Lower lobe of right lung (tissue), 2 donors: ENCODE measurements around the gene MTMR8. TPM values are rescaled to one million over a fixed set of nuclear protein-coding genes. Genes with fewer than 3 reads are reported as not detected.

ENCODE experiments used
- ATAC-seq, 2 donors: fragments of 200-7000 bp; cut with Tn5 transposase; one replicate each; pipeline ENCODE4 v1.9.1; 2020 to 2022; ENCODE audit warnings: mild to moderate bottlenecking in 2 of 2, moderate library complexity in 2 of 2
- DNase-seq: peaks from one replicate; pipeline ENCODE4 v3.0.0-alpha.2; 2020
- H3K27ac ChIP-seq: fragments of 200-600 bp; one replicate; pipeline ENCODE4 v1.8.0; 2022
- H3K27me3 ChIP-seq: fragments of 200-600 bp; one replicate; pipeline ENCODE4 v1.8.0; 2022; ENCODE audit warnings: low read depth
- H3K36me3 ChIP-seq: fragments of 200-600 bp; one replicate; pipeline ENCODE4 v1.8.0; 2022; ENCODE audit warnings: mild to moderate bottlenecking
- H3K4me1 ChIP-seq: fragments of 200-600 bp; one replicate; pipeline ENCODE4 v1.8.0; 2022
- H3K4me3 ChIP-seq: fragments of 200-600 bp; one replicate; pipeline ENCODE4 v1.8.0; 2022; ENCODE audit warnings: mild to moderate bottlenecking
- H3K9me3 ChIP-seq: fragments of 200-600 bp; one replicate; pipeline ENCODE4 v1.8.0; 2022
- CTCF ChIP-seq: fragments of 200-600 bp; IDR thresholded peaks from one replicate; pipeline ENCODE4 v1.8.0; 2022; ENCODE audit warnings: antibody characterized with exemption, mild to moderate bottlenecking
- intact Hi-C: fragments of 100-400 bp; cut with DNase I; formaldehyde crosslinking; loops from one replicate; pipeline ENCODE4 v1.11.0; 2022
- total RNA-seq: library from RNA; stranded (reverse); fragmentation: NEBNext Ultra II Directional; extraction: Animal tissue kit (Norgen Biotek cat#: 25700); gene quantifications from one replicate; pipeline ENCODE4 v1.2.1, GENCODE V29; 2021
- donor health status: DM: no; HTN: yes; CAD: no; lungs with severe emphysema.

Gene MTMR8
- total RNA-seq, 1 donor from 2014 or later, result 1.9 TPM

- intact Hi-C loops, result no loop called here
- Histone ChIP-seq H3K27ac (no peak overlapping the region), H3K9me3 (no peaks in the 10 kb centered on the region), H3K4me1 (no peaks in the 10 kb centered on the region), H3K4me3 (no peak overlapping the region), H3K36me3 (peaks cover 3% of the 10 kb centered on the region), H3K27me3 (no peaks in the 10 kb centered on the region)
- no peak for TF ChIP-seq CTCF
- no peak for ATAC-seq
- DNase-seq, result no peak
These were observed 45.2 kb downstream of the MTMR8 start for GRCh38 chrX:64350047-64350446.

GRCh38 chrX:64342811-64343210, 52.4 kb downstream of the MTMR8 start:
- no peaks in the 10 kb centered on the region for H3K4me1 ChIP-seq
- no peak overlapping the region for H3K4me3 ChIP-seq
- no peak for DNase-seq
- no peak for ATAC-seq
- intact Hi-C loops, result no loop called here
- no peak overlapping the region for H3K27ac ChIP-seq
- no peaks in the 10 kb centered on the region for H3K27me3 ChIP-seq
- H3K9me3 ChIP-seq, result no peaks in the 10 kb centered on the region
- TF ChIP-seq CTCF, result no peak
- no peaks in the 10 kb centered on the region for H3K36me3 ChIP-seq

- Histone ChIP-seq H3K4me3 (no peak overlapping the region), H3K36me3 (no peaks in the 10 kb centered on the region), H3K9me3 (no peaks in the 10 kb centered on the region), H3K4me1 (no peaks in the 10 kb centered on the region), H3K27me3 (no peaks in the 10 kb centered on the region), H3K27ac (no peak overlapping the region)
- no peak for TF ChIP-seq CTCF
- ATAC-seq (no peak), DNase-seq (no peak)
- intact Hi-C loops, result no loop called here
These were observed 57.0 kb downstream of the MTMR8 start for GRCh38 chrX:64338296-64338695.

- intact Hi-C loops, result no loop called here
- Histone ChIP-seq H3K36me3 (no peaks in the 10 kb centered on the region), H3K9me3 (no peaks in the 10 kb centered on the region), H3K27ac (no peak overlapping the region), H3K4me1 (no peaks in the 10 kb centered on the region), H3K27me3 (no peaks in the 10 kb centered on the region), H3K4me3 (no peak overlapping the region)
- TF ChIP-seq CTCF, result no peak
- no peak for DNase-seq
- ATAC-seq, result no peak
These were observed 60.8 kb downstream of the MTMR8 start for GRCh38 chrX:64334467-64334866.

GRCh38 chrX:64330284-64330683, 65.0 kb downstream of the MTMR8 start:
- ATAC-seq (no peak), DNase-seq (no peak)
- Histone ChIP-seq H3K27me3 (no peaks in the 10 kb centered on the region), H3K4me1 (no peaks in the 10 kb centered on the region), H3K27ac (no peak overlapping the region), H3K36me3 (peaks cover 3% of the 10 kb centered on the region), H3K4me3 (no peak overlapping the region), H3K9me3 (no peaks in the 10 kb centered on the region)
- TF ChIP-seq CTCF, result no peak
- intact Hi-C loops, result no loop called here

GRCh38 chrX:64321507-64321906, 73.7 kb downstream of the MTMR8 start:
- no peak for TF ChIP-seq CTCF
- no peaks in the 10 kb centered on the region for H3K4me1 ChIP-seq
- DNase-seq (no peak), ATAC-seq (no peak)
- no peak overlapping the region for H3K4me3 ChIP-seq
- H3K9me3 ChIP-seq, result no peaks in the 10 kb centered on the region
- intact Hi-C loops, result no loop called here
- H3K36me3 ChIP-seq, result no peaks in the 10 kb centered on the region
- no peaks in the 10 kb centered on the region for H3K27me3 ChIP-seq
- no peak overlapping the region for H3K27ac ChIP-seq
